IMR-90 (cell line): ENCODE results near the gene LUZP2. TPM values are rescaled to one million over a fixed set of nuclear protein-coding genes. Genes with fewer than 3 reads are reported as not detected.

Experiments used
- ATAC-seq: fragments of 200-7000 bp; cut with Tn5 transposase; 2 replicates; pipeline ENCODE4 v1.9.1; 2020; ENCODE audit warnings: low read depth, mild to moderate bottlenecking, moderate library complexity
- BruUV-seq: library from RNA; stranded (reverse); fragments of 400-500 nt; replicated peaks from 2 replicates; lab custom pipeline; 2021; lab: Mats Ljungman, UMichigan
- CTCF ChIA-PET: fragments of 300-600 bp; formaldehyde crosslinking; extraction: SDS; loops from one replicate; lab custom pipeline; 2021; ENCODE audit warnings: antibody characterized with exemption; lab: Yijun Ruan, JAX
- POLR2A ChIA-PET: fragments of 300-600 bp; sonication (Branson Sonifier 250); formaldehyde crosslinking; loops from one replicate; lab custom pipeline; 2022; ENCODE audit warnings: antibody characterized with exemption; ENCODE audit not compliant: unreplicated experiment; lab: Charles Lee
- DNase-seq: peaks from one replicate; pipeline ENCODE4 v3.0.0; 2013
- H2AFZ ChIP-seq: replicated peaks from 2 replicates; pipeline ENCODE3; 2013; ENCODE audit warnings: low read length, mild to moderate bottlenecking; ENCODE audit not compliant: poor library complexity
- H2AK5ac ChIP-seq: 2 replicates; pipeline ENCODE4 v1.6.1; 2013; ENCODE audit warnings: low read depth, low read length, inconsistent platforms
- H2AK9ac ChIP-seq: replicated peaks from 2 replicates; pipeline ENCODE3; 2013; ENCODE audit warnings: mild to moderate bottlenecking, low read depth, low read length, moderate library complexity; ENCODE audit not compliant: poor library complexity
- H2BK120ac ChIP-seq: 2 replicates; pipeline ENCODE4 v1.6.1; 2013; ENCODE audit warnings: low read depth, low read length, inconsistent platforms
- H2BK15ac ChIP-seq: 3 replicates; pipeline ENCODE4 v1.6.1; 2013; ENCODE audit warnings: low read depth, low read length, inconsistent platforms
- H2BK20ac ChIP-seq: 2 replicates; pipeline ENCODE4 v1.6.1; 2013; ENCODE audit warnings: low read depth, mild to moderate bottlenecking, inconsistent platforms, low read length, moderate library complexity
- H2BK5ac ChIP-seq: 2 replicates; pipeline ENCODE4 v1.6.1; 2013; ENCODE audit warnings: mild to moderate bottlenecking, low read depth, low read length, inconsistent platforms; ENCODE audit not compliant: poor library complexity, severe bottlenecking
- H3K14ac ChIP-seq: replicated peaks from 2 replicates; pipeline ENCODE4 v1.6.1; 2013; ENCODE audit warnings: low read depth, low read length, inconsistent platforms
- H3K18ac ChIP-seq: 2 replicates; pipeline ENCODE4 v1.6.1; 2013; ENCODE audit warnings: low read depth, low read length, control low read depth
- H3K23ac ChIP-seq: 2 replicates; pipeline ENCODE4 v1.6.1; 2013; ENCODE audit warnings: low read depth, low read length, inconsistent platforms
- H3K27ac ChIP-seq: 2 replicates; pipeline ENCODE4 v1.5.1; 2013; ENCODE audit warnings: mild to moderate bottlenecking, control low read depth, low read length; ENCODE audit not compliant: insufficient read depth
- H3K27me3 ChIP-seq: 2 replicates; pipeline ENCODE4 v1.6.1; 2013; ENCODE audit warnings: low read length; ENCODE audit not compliant: control insufficient read depth, insufficient read depth
- H3K36me3 ChIP-seq: 2 replicates; pipeline ENCODE4 v1.6.1; 2013; ENCODE audit warnings: low read length, mixed read lengths; ENCODE audit not compliant: control insufficient read depth, insufficient read depth
- H3K4ac ChIP-seq: 2 replicates; pipeline ENCODE4 v1.6.1; 2013; ENCODE audit warnings: low read depth, low read length, inconsistent platforms
- H3K4me1 ChIP-seq: 2 replicates; pipeline ENCODE4 v1.6.1; 2013; ENCODE audit warnings: low read length, mixed read lengths; ENCODE audit not compliant: control insufficient read depth, insufficient read depth
- H3K4me2 ChIP-seq: 2 replicates; pipeline ENCODE4 v1.6.1; 2013; ENCODE audit warnings: low read depth, mild to moderate bottlenecking, control low read depth, low read length, moderate library complexity
- H3K4me3 ChIP-seq: 2 replicates; pipeline ENCODE4 v1.5.1; 2013; ENCODE audit warnings: low read depth, mild to moderate bottlenecking, control low read depth, low read length, moderate library complexity; ENCODE audit not compliant: insufficient read depth
- H3K56ac ChIP-seq: 2 replicates; pipeline ENCODE4 v1.6.1; 2013; ENCODE audit warnings: low read length, inconsistent platforms; ENCODE audit not compliant: insufficient read depth; ENCODE audit errors: extremely low read depth
- H3K79me1 ChIP-seq, 2 experiments: 2 replicates each; pipeline ENCODE4 v1.6.1; 2013; ENCODE audit warnings: low read length in 2 of 2, inconsistent platforms in 1 of 2, low read depth in 1 of 2
- H3K9ac ChIP-seq: 2 replicates; pipeline ENCODE4 v1.6.1; 2013; ENCODE audit warnings: low read depth, low read length, control low read depth
- H3K9me1 ChIP-seq: 2 replicates; pipeline ENCODE4 v1.6.1; 2013; ENCODE audit warnings: low read length, inconsistent platforms; ENCODE audit not compliant: insufficient read depth
- H3K9me3 ChIP-seq: 2 replicates; pipeline ENCODE4 v1.6.1; 2013; ENCODE audit warnings: low read length; ENCODE audit not compliant: control insufficient read depth, insufficient read depth
- H4K20me1 ChIP-seq: 2 replicates; pipeline ENCODE4 v1.6.1; 2013; ENCODE audit warnings: low read length, inconsistent platforms; ENCODE audit not compliant: insufficient read depth
- H4K5ac ChIP-seq: 2 replicates; pipeline ENCODE4 v1.6.1; 2013; ENCODE audit warnings: mild to moderate bottlenecking, low read depth, low read length, control low read depth
- H4K8ac ChIP-seq, 2 experiments: 2 replicates each; pipeline ENCODE4 v1.6.1; 2013; ENCODE audit warnings: low read depth in 2 of 2, low read length in 2 of 2, control low read depth in 1 of 2, inconsistent platforms in 1 of 2
- H4K91ac ChIP-seq: 2 replicates; pipeline ENCODE4 v1.6.1; 2013; ENCODE audit warnings: low read depth, low read length, inconsistent platforms; ENCODE audit not compliant: insufficient read depth
- BHLHE40 ChIP-seq: fragments of 150-350 bp; IDR thresholded peaks from 2 replicates; pipeline ENCODE4 v1.6.1; 2016; ENCODE audit warnings: mild to moderate bottlenecking, low read depth, low read length
- CEBPB ChIP-seq: IDR thresholded peaks from 2 replicates; pipeline ENCODE4 v1.6.1; 2012; ENCODE audit warnings: low read depth, low read length, improper control_type of control experiment
- CTCF ChIP-seq: conservative IDR thresholded peaks from 2 replicates; pipeline ENCODE4 v1.5.1; 2012; ENCODE audit warnings: mild to moderate bottlenecking, low read depth, low read length, improper control_type of control experiment
- ELK1 ChIP-seq: fragments of 150-350 bp; IDR thresholded peaks from 2 replicates; pipeline ENCODE4 v1.6.1; 2016; ENCODE audit warnings: low read depth, mild to moderate bottlenecking, low read length, moderate library complexity, borderline replicate concordance
- MAFK ChIP-seq: IDR thresholded peaks from 2 replicates; pipeline ENCODE4 v1.6.1; 2012; ENCODE audit warnings: low read depth, low read length, improper control_type of control experiment
- MXI1 ChIP-seq: IDR thresholded peaks from 2 replicates; pipeline ENCODE4 v1.6.1; 2012; ENCODE audit warnings: low read depth, mild to moderate bottlenecking, low read length, moderate library complexity, borderline replicate concordance
- NFE2L2 ChIP-seq: fragments of 150-350 bp; IDR thresholded peaks from 2 replicates; pipeline ENCODE4 v1.6.1; 2016; ENCODE audit warnings: low read depth, mild to moderate bottlenecking, low read length
- POLR2A ChIP-seq: IDR thresholded peaks from 2 replicates; pipeline ENCODE4 v1.6.1; 2012; ENCODE audit warnings: mild to moderate bottlenecking, low read depth, low read length
- RCOR1 ChIP-seq: IDR thresholded peaks from 2 replicates; pipeline ENCODE4 v1.6.1; 2012; ENCODE audit warnings: mild to moderate bottlenecking, low read length, improper control_type of control experiment; ENCODE audit not compliant: insufficient replicate concordance
- RFX5 ChIP-seq: IDR thresholded peaks from 2 replicates; pipeline ENCODE4 v1.8.0; 2012; ENCODE audit warnings: low read depth, mild to moderate bottlenecking, low read length, moderate library complexity
- SMC3 ChIP-seq: fragments of 150-350 bp; IDR thresholded peaks from 2 replicates; pipeline ENCODE4 v1.6.1; 2016; ENCODE audit warnings: low read depth, mild to moderate bottlenecking, antibody characterized with exemption, low read length, moderate library complexity
- USF2 ChIP-seq: fragments of 150-350 bp; IDR thresholded peaks from 2 replicates; pipeline ENCODE4 v1.6.1; 2017; ENCODE audit warnings: mild to moderate bottlenecking, antibody characterized with exemption, low read length, low read depth
- WGBS, 2 experiments: methylation state at CpG; one replicate each; pipeline versions ENCODE4 v1.1.5 to v1.1.7; 2013; ENCODE audit warnings: missing lambda C conversion rate in 2 of 2; ENCODE audit not compliant: insufficient read length in 1 of 2; ENCODE audit errors: extremely low coverage in 2 of 2; 5-methylcytosine and 5-hydroxymethylcytosine counted together
- dilution Hi-C: fragments of 300-500 bp; cut with HindIII; formaldehyde crosslinking; loops from one replicate; pipeline ENCODE4 v1.14.3; 2018; ENCODE audit warnings: low sequenced_read_pairs; ENCODE audit not compliant: unreplicated experiment
- in situ Hi-C: fragments of 300-500 bp; cut with MboI; formaldehyde crosslinking; loops from 3 replicates; pipeline ENCODE4 v1.14.3; 2019; ENCODE audit warnings: low sequenced_read_pairs, inconsistent platforms, mixed read lengths
- intact Hi-C: fragments of 100-400 bp; cut with micrococcal nuclease; formaldehyde crosslinking; loops from 2 replicates; pipeline ENCODE4 v1.10.0; 2022
- polyA plus RNA-seq, 3 experiments: library from polyadenylated mRNA; depleted of rRNA; stranded (reverse); fragments of >200 nt; gene quantifications; 2 replicates each; pipeline ENCODE4 v1.2.3, GENCODE V29; 2012; ENCODE audit warnings: low replicate concordance in 1 of 3
- total RNA-seq: library from RNA; depleted of rRNA; stranded (reverse); fragments of >200 nt; gene quantifications from 2 replicates; pipeline ENCODE4 v1.2.3, GENCODE V29; 2012

Gene LUZP2
- total and polyA plus RNA-seq, 2 of the 4 experiments (the other 2 are of a cell fraction), result 0.89 to 2.0 TPM

- no peak overlapping the region for H2BK120ac ChIP-seq
- H2AK9ac ChIP-seq, result no peak overlapping the region
- dilution Hi-C loops, result no loop called here
- no peak overlapping the region for H4K8ac ChIP-seq
- no peak overlapping the region for H2BK15ac ChIP-seq
- H3K4me1 ChIP-seq, result no peaks in the 10 kb centered on the region
- no peaks in the 10 kb centered on the region for H3K36me3 ChIP-seq
- WGBS, 2 experiments, result 43% methylated on average over 1 of the region's 3 CpGs; no CpG with 5 or more reads in 1 of the 2 experiments
- TF ChIP-seq BHLHE40 (no peak), CEBPB (no peak), CTCF (no peak), USF2 (no peak), RCOR1 (no peak), SMC3 (no peak), RFX5 (no peak), MAFK (no peak), ELK1 (no peak), NFE2L2 (no peak), POLR2A (no peak), MXI1 (no peak)
- no peaks in the 10 kb centered on the region for H3K27me3 ChIP-seq
- no peak overlapping the region for H2AK5ac ChIP-seq
- H3K9me3 ChIP-seq, result no peaks in the 10 kb centered on the region
- POLR2A ChIA-PET, result no interaction called here
- no peak overlapping the region for H4K91ac ChIP-seq
- H3K9me1 ChIP-seq, result no peaks in the 10 kb centered on the region
- BruUV-seq, result no TSS peak
- no peak overlapping the region for H3K4me2 ChIP-seq
- ATAC-seq (no peak), DNase-seq (no peak)
- CTCF ChIA-PET, result no interaction called here
- H2AFZ ChIP-seq, result no peak overlapping the region
- H3K79me1 ChIP-seq, result no peaks in the 10 kb centered on the region
- H4K5ac ChIP-seq, result no peak overlapping the region
- no peak overlapping the region for H3K23ac ChIP-seq
- H3K27ac ChIP-seq, result no peak overlapping the region
- intact Hi-C loops, result no loop called here
- in situ Hi-C loops, result no loop called here
- H3K18ac ChIP-seq, result no peak overlapping the region
- H3K9ac ChIP-seq, result no peak overlapping the region
- no peak overlapping the region for H3K14ac ChIP-seq
- no peak overlapping the region for H2BK5ac ChIP-seq
- no peaks in the 10 kb centered on the region for H4K20me1 ChIP-seq
- H3K4me3 ChIP-seq, result no peak overlapping the region
- no peak overlapping the region for H3K56ac ChIP-seq
- no peak overlapping the region for H3K4ac ChIP-seq
- no peak overlapping the region for H2BK20ac ChIP-seq
Measured at GRCh38 chr11:24734742-24735237, 237.9 kb downstream of the LUZP2 start.
